Measurements from ENCODE around the gene MAPT.
A peak's percentile ranks its signal among the peaks of the same experiment; 100 is the strongest.

Gene MAPT

GRCh38 chr17:45985447-45985846 lies 91.1 kb downstream of the MAPT start:
- no peak for ATAC-seq

GRCh38 chr17:45986056-45986455 lies 91.7 kb downstream of the MAPT start:
- ATAC-seq: no peak
- TF ChIP-seq SNAI2 (CRISPR knock-in tag; IDR thresholded peaks at IDR 0.05): no peak
- TF ChIP-seq ZNF565 (CRISPR knock-in tag; conservative IDR thresholded peaks at IDR 0.05; ENCODE audit: low read depth): no peak
- TF ChIP-seq ZC3H10 (CRISPR knock-in tag; IDR thresholded peaks at IDR 0.05): no peak
- no peak for TF ChIP-seq ISL1 (CRISPR knock-in tag; IDR thresholded peaks at IDR 0.05)
- TF ChIP-seq ZFP30 (CRISPR knock-in tag; IDR thresholded peaks at IDR 0.05): no peak
- no peak for TF ChIP-seq ESRRG (CRISPR knock-in tag; IDR thresholded peaks at IDR 0.05)

More at GRCh38 chr17:45985447-45985846, 91.1 kb downstream of the MAPT start:
- TF ChIP-seq ESRRG (CRISPR knock-in tag; IDR thresholded peaks at IDR 0.05) (no peak), TCF4 (CRISPR knock-in tag; IDR thresholded peaks at IDR 0.05; ENCODE audit: borderline replicate concordance) (no peak), ISL1 (CRISPR knock-in tag; IDR thresholded peaks at IDR 0.05) (no peak), ARNTL (CRISPR knock-in tag; IDR thresholded peaks at IDR 0.05; ENCODE audit: borderline replicate concordance, low read depth) (no peak), PPARA (CRISPR knock-in tag; IDR thresholded peaks at IDR 0.05; ENCODE audit: borderline replicate concordance) (no peak), ZC3H10 (CRISPR knock-in tag; IDR thresholded peaks at IDR 0.05) (no peak), TOX (CRISPR knock-in tag; IDR thresholded peaks at IDR 0.05; ENCODE audit: borderline replicate concordance) (no peak), CREB5 (CRISPR knock-in tag; IDR thresholded peaks at IDR 0.05; ENCODE audit: low read depth) (no peak), POU6F1 (CRISPR knock-in tag; IDR thresholded peaks at IDR 0.05; ENCODE audit: borderline replicate concordance, low read depth) (no peak), ZNF70 (CRISPR knock-in tag; IDR thresholded peaks at IDR 0.05) (no peak), CSRNP3 (CRISPR knock-in tag; IDR thresholded peaks at IDR 0.05) (no peak), SNAI2 (CRISPR knock-in tag; IDR thresholded peaks at IDR 0.05) (no peak)

- ATAC-seq: no peak
- no peak for TF ChIP-seq ZNF8 (CRISPR knock-in tag; IDR thresholded peaks at IDR 0.05)
- TF ChIP-seq ESRRG (CRISPR knock-in tag; IDR thresholded peaks at IDR 0.05): no peak
- no peak for TF ChIP-seq POU6F1 (CRISPR knock-in tag; IDR thresholded peaks at IDR 0.05; ENCODE audit: borderline replicate concordance, low read depth)
- no peak for TF ChIP-seq ARNTL (CRISPR knock-in tag; IDR thresholded peaks at IDR 0.05; ENCODE audit: borderline replicate concordance, low read depth)
These were observed 93.4 kb downstream of the MAPT start for GRCh38 chr17:45987706-45988105.

GRCh38 chr17:45989759-45990158 lies 95.4 kb downstream of the MAPT start:
- TF ChIP-seq TCF4 (CRISPR knock-in tag; IDR thresholded peaks at IDR 0.05; ENCODE audit: borderline replicate concordance): no peak
- ATAC-seq: no peak

- no peak for TF ChIP-seq BACH2 (CRISPR knock-in tag; IDR thresholded peaks at IDR 0.05; ENCODE audit: borderline replicate concordance)
- no peak for TF ChIP-seq ZFP30 (CRISPR knock-in tag; IDR thresholded peaks at IDR 0.05)
- TF ChIP-seq ZNF70 (CRISPR knock-in tag; IDR thresholded peaks at IDR 0.05): no peak
- no peak for TF ChIP-seq POU6F1 (CRISPR knock-in tag; IDR thresholded peaks at IDR 0.05; ENCODE audit: borderline replicate concordance, low read depth)
- TF ChIP-seq OSR1 (CRISPR knock-in tag; IDR thresholded peaks at IDR 0.05): no peak
- no peak for TF ChIP-seq ZNF8 (CRISPR knock-in tag; IDR thresholded peaks at IDR 0.05)
- TF ChIP-seq SNAI2 (CRISPR knock-in tag; IDR thresholded peaks at IDR 0.05): no peak
- TF ChIP-seq TOX (CRISPR knock-in tag; IDR thresholded peaks at IDR 0.05; ENCODE audit: borderline replicate concordance): no peak
- no peak for TF ChIP-seq ZNF565 (CRISPR knock-in tag; conservative IDR thresholded peaks at IDR 0.05; ENCODE audit: low read depth)
- TF ChIP-seq RARB (CRISPR knock-in tag; IDR thresholded peaks at IDR 0.05): no peak
- TF ChIP-seq ARNTL (CRISPR knock-in tag; IDR thresholded peaks at IDR 0.05; ENCODE audit: borderline replicate concordance, low read depth): no peak
- no peak for TF ChIP-seq ISL1 (CRISPR knock-in tag; IDR thresholded peaks at IDR 0.05)
- no peak for TF ChIP-seq ESRRG (CRISPR knock-in tag; IDR thresholded peaks at IDR 0.05)
- peak; percentile 38; the same call in 2 of the 3 replicates for ATAC-seq
These were observed 96.5 kb downstream of the MAPT start for GRCh38 chr17:45990886-45991285.

Data from SK-N-SH treated with all-trans-retinoic acid at 6 μM for 48 hours (cell line).